NCI-H1092 (cell line): ENCODE measurements around the gene TRAPPC2.
"Not testable (repeated sequence)": the region's sequence is repeated elsewhere in the genome, so short reads cannot be mapped to it uniquely, and the experiment has no call there.

ENCODE experiments used
- DNase-seq: peaks from one replicate; lab custom pipeline; 2025; lab: John Stamatoyannopoulos, UW

The TRAPPC2 gene

GRCh38 chrX:13747836-13748235 lies 13.4 kb upstream of the TRAPPC2 start:
- no peak for DNase-seq

- no peak for DNase-seq
Observed at GRCh38 chrX:13742397-13743176, 8.2 kb upstream of the TRAPPC2 start.

GRCh38 chrX:13741695-13742094 lies 7.3 kb upstream of the TRAPPC2 start:
- no peak for DNase-seq

- no peak for DNase-seq
Observed at GRCh38 chrX:13733506-13733905, 914 bp downstream of the TRAPPC2 start.

GRCh38 chrX:13732246-13733067 lies 2.0 kb downstream of the TRAPPC2 start:
- no peak for DNase-seq

GRCh38 chrX:13730523-13730922 lies 3.9 kb downstream of the TRAPPC2 start:
- DNase-seq, result not testable (repeated sequence)

- DNase-seq, result not testable (repeated sequence)
Observed at GRCh38 chrX:13726583-13726982, 7.8 kb downstream of the TRAPPC2 start.

- DNase-seq, result not testable (repeated sequence)
Observed at GRCh38 chrX:13724878-13725277, 9.5 kb downstream of the TRAPPC2 start.

- no peak for DNase-seq
Observed at GRCh38 chrX:13721819-13722519, 12.5 kb downstream of the TRAPPC2 start.

- DNase-seq, result no peak
Observed at GRCh38 chrX:13721371-13721770, 13.0 kb downstream of the TRAPPC2 start.

GRCh38 chrX:13719192-13719856 lies 15.1 kb downstream of the TRAPPC2 start:
- DNase-seq, result no peak

- DNase-seq, result no peak
Observed at GRCh38 chrX:13717700-13718472, 16.5 kb downstream of the TRAPPC2 start.

GRCh38 chrX:13716905-13717304 lies 17.5 kb downstream of the TRAPPC2 start:
- no peak for DNase-seq

GRCh38 chrX:13716455-13716854 lies 18.0 kb downstream of the TRAPPC2 start:
- no peak for DNase-seq

- DNase-seq, result no peak
Observed at GRCh38 chrX:13711141-13711540, 23.3 kb downstream of the TRAPPC2 start.

- DNase-seq, result no peak
Observed at GRCh38 chrX:13703589-13703988, 30.8 kb downstream of the TRAPPC2 start.

GRCh38 chrX:13703135-13703534 lies 31.3 kb downstream of the TRAPPC2 start:
- DNase-seq, result no peak

- DNase-seq, result no peak
Observed at GRCh38 chrX:13702111-13702789, 32.2 kb downstream of the TRAPPC2 start.

GRCh38 chrX:13700380-13700779 lies 34.0 kb downstream of the TRAPPC2 start:
- DNase-seq, result no peak

GRCh38 chrX:13699183-13699826 lies 35.1 kb downstream of the TRAPPC2 start:
- DNase-seq, result no peak
